Immature natural killer cell (primary cell): ENCODE results near the gene TMEM233. TPM values are rescaled to one million over a fixed set of nuclear protein-coding genes. Genes with fewer than 3 reads are reported as not detected.

Source experiments
- polyA plus RNA-seq, 3 donors: library from polyadenylated mRNA; unstranded; fragments of 300-500 nt; fragmentation: Illumina TruSeq; gene quantifications; one replicate each; pipeline ENCODE4 v1.2.3, GENCODE V29; 2021

TMEM233 gene
- polyA plus RNA-seq, 3 donors from 2014 or later, result not detected

Other genes starting within 250 kb of the TMEM233 start
- gene PRKAB1, start 74.4 kb downstream of the TMEM233 start, polyA plus RNA-seq, result 10 to 100 TPM; 35.8 to 48.5 (median 46.8) TPM